HT-29 (cell line): ENCODE results near the gene TRIM8. TPM values are rescaled to one million over a fixed set of nuclear protein-coding genes. Genes with fewer than 3 reads are reported as not detected.
"Not testable (repeated sequence)": the region's sequence is repeated elsewhere in the genome, so short reads cannot be mapped to it uniquely, and the experiment has no call there.

Source experiments
- DNase-seq: peaks from one replicate; pipeline ENCODE4 v3.0.0-alpha.2; 2015; ENCODE audit warnings: low spot score
- total RNA-seq: library from RNA; depleted of rRNA; stranded (reverse); fragments of >200 nt; shearing (Covaris generic); gene quantifications from 2 replicates; pipeline ENCODE4 v1.2.3, GENCODE V29; 2014

TRIM8 gene
- total RNA-seq, 1 experiment from 2014 or later, result 82.3 TPM

- DNase-seq, result no peak
Measured at GRCh38 chr10:102649797-102650654, 5.7 kb downstream of the TRIM8 start.

DNA sequence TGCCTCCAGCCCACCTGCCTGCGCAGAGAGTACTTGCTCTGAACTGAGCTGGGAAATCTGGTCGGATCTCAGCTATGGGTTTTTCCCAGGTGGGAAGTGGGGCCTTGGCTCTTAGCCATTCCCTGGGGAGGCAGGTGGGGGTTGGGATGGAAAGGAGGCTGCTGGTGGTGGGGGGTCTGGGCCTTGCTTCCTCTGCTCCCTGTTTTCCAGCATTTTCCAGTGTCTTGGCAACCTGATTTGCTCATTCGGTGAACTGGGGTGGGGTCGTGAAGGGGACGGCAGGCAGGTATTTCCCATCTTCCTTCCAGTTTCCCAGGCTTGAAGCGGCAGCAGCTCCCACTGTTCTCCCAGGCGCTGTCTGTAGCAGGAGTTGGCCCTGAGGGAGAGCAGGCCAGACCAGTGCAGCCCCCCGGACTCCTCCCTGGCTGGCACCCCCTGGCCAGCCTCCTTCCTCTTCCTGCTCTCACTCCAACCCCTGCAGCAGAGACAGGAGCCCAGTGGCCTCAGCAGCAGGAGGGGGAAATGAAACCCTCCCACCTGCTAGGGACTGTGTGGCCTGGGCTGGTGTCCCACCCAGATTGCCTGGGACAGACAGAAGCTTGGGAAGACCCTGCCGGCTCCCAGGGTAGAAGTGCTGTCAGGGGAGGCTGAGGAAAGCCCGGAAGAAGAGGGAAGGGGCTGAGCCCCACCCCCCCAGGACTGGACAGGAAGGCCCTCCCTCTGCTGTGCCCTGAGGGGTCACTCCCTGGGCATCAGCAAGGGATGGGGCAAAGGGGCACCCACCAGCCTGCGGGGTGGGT is 6.6 kb downstream of the TRIM8 start:
- no peak for DNase-seq

DNA sequence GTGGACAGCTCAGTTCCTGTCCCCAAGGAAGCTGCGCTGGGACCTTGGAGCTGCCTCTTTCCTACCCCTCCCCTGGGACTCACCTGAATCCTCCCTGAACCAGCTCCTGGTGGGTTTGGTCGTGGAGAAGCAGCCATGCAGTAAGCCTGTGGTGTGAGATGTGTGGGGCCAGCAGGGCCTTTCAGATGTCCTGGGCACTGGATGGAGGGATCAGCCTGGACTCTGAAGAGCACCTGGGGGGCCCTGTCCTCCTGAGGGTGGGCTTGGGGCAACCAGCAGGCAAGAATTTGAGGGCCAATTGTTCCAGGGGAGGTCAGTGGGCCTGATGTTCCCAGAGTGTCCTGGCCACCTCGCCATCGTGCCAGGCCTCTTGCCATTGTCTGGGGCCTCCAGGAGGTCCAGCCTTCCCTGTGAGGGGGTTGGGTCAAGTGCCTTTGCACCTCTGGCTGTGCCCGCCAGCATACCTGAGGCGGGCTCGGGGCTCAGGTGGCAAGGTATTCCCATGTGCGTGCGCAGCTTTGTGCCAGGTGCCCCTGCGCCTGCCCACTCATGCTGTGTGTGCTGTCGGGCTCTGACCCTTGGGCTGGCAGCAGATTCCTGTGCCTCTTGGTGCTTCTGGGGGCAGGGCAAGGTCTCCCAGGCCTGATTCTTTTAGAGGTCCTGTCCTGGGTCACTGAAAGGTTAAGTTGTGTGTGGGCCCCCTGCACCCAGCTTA is 7.3 kb downstream of the TRIM8 start:
- DNase-seq, result no peak

- DNase-seq, result no peak
Measured at GRCh38 chr10:102652170-102652916, 8.1 kb downstream of the TRIM8 start.

GRCh38 chr10:102653060-102653459 is 8.8 kb downstream of the TRIM8 start:
- DNase-seq, result no peak

- no peak for DNase-seq
Measured at GRCh38 chr10:102654566-102654965, 10.3 kb downstream of the TRIM8 start.

DNA sequence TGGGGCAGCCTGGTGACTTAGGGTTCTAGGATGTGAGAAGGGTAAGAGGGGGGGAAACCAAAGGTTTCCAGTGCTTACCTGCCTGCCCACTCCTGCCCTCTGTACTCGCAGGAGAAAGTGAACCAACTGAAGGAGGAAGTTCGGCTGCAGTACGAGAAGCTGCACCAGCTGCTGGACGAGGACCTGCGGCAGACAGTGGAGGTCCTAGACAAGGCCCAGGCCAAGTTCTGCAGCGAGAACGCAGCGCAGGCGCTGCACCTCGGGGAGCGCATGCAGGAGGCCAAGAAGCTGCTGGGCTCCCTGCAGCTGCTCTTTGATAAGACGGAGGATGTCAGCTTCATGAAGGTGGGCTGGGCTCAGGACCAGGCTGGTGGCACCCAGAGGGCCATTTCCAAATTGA is 10.7 kb downstream of the TRIM8 start:
- DNase-seq, result no peak

DNA sequence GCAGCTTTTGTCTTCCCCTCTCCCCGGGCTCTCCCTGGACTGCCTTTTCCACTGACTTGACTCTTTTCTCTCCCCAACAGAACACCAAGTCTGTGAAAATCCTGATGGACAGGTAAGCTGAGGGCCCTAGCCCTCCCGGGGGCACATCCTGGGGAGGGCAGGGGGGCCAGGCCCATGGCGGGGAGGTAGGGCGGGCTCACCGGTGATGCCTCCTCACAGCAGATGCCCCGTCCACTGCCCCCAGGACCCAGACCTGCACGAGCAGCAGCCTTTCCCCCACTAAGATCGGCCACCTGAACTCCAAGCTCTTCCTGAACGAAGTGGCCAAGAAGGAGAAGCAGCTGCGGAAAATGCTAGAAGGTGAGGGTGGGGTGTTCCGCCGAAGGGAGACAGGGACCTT is 11.7 kb downstream of the TRIM8 start:
- no peak for DNase-seq

GRCh38 chr10:102656791-102657371 is 12.6 kb downstream of the TRIM8 start:
- DNase-seq, result no peak

- DNase-seq, result no peak
Measured at GRCh38 chr10:102657451-102657850, 13.2 kb downstream of the TRIM8 start.

GRCh38 chr10:102657984-102658724 is 13.9 kb downstream of the TRIM8 start:
- DNase-seq, result peak; percentile 67

- DNase-seq, result no peak
Measured at GRCh38 chr10:102658802-102659201, 14.5 kb downstream of the TRIM8 start.

GRCh38 chr10:102660888-102661657 is 16.8 kb downstream of the TRIM8 start:
- DNase-seq, result peak; percentile 40

DNA sequence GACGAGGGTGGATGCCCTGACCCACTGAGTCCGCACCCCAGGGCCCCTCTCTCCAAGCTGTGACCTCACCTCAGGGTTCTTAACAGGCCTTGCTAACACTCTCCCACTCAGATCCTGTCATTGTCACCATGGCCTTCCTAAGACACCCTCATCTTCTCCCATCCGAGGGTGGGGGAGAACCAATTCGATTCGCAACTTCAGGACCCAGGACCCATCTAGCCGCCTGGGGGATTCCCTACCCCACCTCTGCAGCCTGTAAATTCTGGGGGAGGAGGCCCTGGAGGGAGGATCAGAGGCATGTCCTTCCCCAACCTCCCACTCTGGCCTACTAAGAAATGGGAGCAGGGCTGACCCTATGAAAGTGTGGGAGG is 17.4 kb downstream of the TRIM8 start:
- no peak for DNase-seq

DNA sequence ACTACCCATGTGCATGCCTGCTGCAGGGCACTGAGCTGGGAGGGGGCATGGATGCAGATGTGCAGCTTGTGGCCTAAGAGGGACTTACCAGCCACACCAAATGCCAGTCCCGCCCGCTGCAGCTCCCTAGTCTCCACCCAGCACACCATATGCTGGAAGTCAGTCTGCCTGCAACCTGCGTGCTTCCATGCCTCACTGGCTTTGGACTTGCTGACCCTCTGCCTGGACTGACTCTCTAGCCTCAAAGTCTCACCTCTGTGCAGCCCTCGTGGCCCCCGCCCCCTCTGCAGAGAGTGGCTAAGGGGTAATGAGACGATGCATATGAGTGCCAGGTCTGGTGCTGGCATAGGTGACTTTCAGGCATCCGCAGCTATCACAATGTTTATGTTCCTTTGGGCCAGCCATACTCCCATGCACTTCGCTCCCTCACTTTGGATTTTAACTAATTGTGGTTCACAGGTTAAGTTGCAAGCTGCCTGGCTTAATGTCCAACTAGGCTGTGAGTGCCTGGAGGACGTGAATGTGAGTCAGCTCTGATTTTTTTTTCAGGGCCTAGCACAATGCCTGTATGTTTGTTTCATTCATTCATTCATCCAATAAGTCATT is 21.7 kb downstream of the TRIM8 start:
- DNase-seq, result no peak

DNA sequence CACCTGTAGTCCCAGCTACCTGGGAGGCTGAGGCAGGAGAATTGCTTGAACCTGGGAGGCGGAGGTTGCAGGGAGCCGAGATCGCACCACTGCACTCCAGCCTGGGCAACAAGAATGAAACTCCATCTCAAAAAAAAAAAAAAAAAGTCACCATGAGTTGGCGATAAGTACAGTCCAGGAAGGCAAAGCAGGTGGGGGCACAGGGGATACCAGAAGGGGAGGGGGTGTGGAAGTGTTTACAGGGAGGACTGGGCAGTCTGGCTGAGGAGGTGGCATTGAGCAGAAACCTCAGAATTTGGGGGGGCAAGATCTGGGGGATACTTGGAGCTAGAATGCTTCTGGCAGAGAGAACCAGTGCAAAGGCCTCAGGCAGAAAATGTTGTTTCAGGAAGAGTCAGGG is 23.1 kb downstream of the TRIM8 start:
- DNase-seq, result not testable (repeated sequence)

GRCh38 chr10:102668326-102669107 is 24.2 kb downstream of the TRIM8 start:
- DNase-seq, result no peak
